Type B pancreatic cell (in vitro differentiated cells): ENCODE results near the gene GRIK1. TPM values are rescaled to one million over a fixed set of nuclear protein-coding genes. Genes with fewer than 3 reads are reported as not detected.

Source experiments
- DNase-seq: peaks from one replicate; pipeline ENCODE4 v3.0.0; 2021; ENCODE audit warnings: mixed read lengths; ENCODE audit not compliant: unreplicated experiment; ENCODE audit errors: extremely low spot score
- H3K27ac Mint-ChIP-seq: 2 replicates; pipeline ENCODE4 v1.8.0; 2021; ENCODE audit warnings: mild to moderate bottlenecking, mixed read lengths
- H3K27me3 Mint-ChIP-seq: 2 replicates; pipeline ENCODE4 v1.8.0; 2021; ENCODE audit warnings: mixed read lengths
- H3K36me3 Mint-ChIP-seq: 2 replicates; pipeline ENCODE4 v1.8.0; 2021; ENCODE audit warnings: mixed read lengths
- H3K4me1 Mint-ChIP-seq: one replicate; pipeline ENCODE4 v1.8.0; 2021; ENCODE audit warnings: mixed read lengths; ENCODE audit not compliant: unreplicated experiment
- H3K4me3 Mint-ChIP-seq: 2 replicates; pipeline ENCODE4 v1.8.0; 2021; ENCODE audit warnings: mild to moderate bottlenecking, mixed read lengths
- H3K9me3 Mint-ChIP-seq: 2 replicates; pipeline ENCODE4 v1.8.0; 2021; ENCODE audit warnings: mixed read lengths
- total RNA-seq: library from RNA; stranded (reverse); gene quantifications from 2 replicates; pipeline ENCODE4 v1.2.1, GENCODE V29; 2021; ENCODE audit warnings: low replicate concordance
- TF ChIP-seq, protein P1 (sequence below): fragments of 200-600 bp; sonication (generic); conservative IDR thresholded peaks from 2 replicates; pipeline ENCODE4 v1.5.0; 2021; ENCODE audit warnings: antibody characterized with exemption, mild to moderate bottlenecking

Gene GRIK1
- total RNA-seq, 1 donor from 2014 or later, result 6.1 TPM

DNA sequence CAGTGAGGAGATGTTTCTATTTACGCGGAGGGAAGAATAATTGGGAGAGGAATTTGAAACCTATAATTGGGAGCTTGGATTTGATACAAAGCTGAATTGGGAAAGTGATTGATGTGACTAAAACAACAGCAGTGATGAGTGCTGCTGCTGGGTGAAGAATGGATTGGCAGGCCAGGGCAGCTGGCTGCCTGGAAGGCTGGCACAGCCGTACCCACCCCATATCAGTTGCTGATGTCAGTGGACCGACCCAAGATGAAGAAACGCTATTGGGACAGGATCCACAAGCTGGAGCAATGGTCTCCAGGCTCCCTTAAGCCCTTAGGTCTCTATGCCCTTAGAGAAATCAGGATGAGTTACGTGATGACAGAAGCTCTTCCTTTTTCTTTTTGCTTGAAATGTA lies 47.4 kb downstream of the GRIK1 start:
- DNase-seq, result no peak
- Mint-ChIP-seq H3K4me3 (no peak overlapping the region), H3K36me3 (peaks cover 3% of the 10 kb centered on the region), H3K27ac (no peak overlapping the region), H3K9me3 (no peaks in the 10 kb centered on the region), H3K4me1 (no peaks in the 10 kb centered on the region), H3K27me3 (no peaks in the 10 kb centered on the region)
- TF ChIP-seq, protein P1, sequence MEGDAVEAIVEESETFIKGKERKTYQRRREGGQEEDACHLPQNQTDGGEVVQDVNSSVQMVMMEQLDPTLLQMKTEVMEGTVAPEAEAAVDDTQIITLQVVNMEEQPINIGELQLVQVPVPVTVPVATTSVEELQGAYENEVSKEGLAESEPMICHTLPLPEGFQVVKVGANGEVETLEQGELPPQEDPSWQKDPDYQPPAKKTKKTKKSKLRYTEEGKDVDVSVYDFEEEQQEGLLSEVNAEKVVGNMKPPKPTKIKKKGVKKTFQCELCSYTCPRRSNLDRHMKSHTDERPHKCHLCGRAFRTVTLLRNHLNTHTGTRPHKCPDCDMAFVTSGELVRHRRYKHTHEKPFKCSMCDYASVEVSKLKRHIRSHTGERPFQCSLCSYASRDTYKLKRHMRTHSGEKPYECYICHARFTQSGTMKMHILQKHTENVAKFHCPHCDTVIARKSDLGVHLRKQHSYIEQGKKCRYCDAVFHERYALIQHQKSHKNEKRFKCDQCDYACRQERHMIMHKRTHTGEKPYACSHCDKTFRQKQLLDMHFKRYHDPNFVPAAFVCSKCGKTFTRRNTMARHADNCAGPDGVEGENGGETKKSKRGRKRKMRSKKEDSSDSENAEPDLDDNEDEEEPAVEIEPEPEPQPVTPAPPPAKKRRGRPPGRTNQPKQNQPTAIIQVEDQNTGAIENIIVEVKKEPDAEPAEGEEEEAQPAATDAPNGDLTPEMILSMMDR, result no peak

DNA sequence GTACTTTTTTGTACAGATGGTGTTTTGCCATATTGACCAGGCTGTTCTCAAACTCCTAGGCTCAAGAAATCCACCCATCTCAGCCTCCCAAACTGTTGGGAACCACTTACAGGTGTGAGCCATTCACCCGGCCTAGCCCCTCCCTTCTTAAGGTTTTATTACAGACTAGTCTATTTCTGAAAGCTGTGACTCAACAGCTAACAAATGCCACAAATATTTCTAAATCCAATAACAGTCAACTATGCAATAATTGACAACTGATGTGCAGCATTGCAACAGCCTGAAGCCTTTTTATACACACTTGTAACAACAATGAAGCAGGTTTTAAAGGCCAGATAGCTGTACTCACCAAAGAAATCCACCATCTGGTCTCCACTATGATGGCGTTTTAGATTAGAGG lies 51.4 kb downstream of the GRIK1 start:
- Mint-ChIP-seq H3K4me3 (no peak overlapping the region), H3K36me3 (no peaks in the 10 kb centered on the region), H3K4me1 (no peaks in the 10 kb centered on the region), H3K27ac (no peak overlapping the region), H3K9me3 (no peaks in the 10 kb centered on the region), H3K27me3 (no peaks in the 10 kb centered on the region)
- TF ChIP-seq, protein P1, result no peak
- no peak for DNase-seq

DNA sequence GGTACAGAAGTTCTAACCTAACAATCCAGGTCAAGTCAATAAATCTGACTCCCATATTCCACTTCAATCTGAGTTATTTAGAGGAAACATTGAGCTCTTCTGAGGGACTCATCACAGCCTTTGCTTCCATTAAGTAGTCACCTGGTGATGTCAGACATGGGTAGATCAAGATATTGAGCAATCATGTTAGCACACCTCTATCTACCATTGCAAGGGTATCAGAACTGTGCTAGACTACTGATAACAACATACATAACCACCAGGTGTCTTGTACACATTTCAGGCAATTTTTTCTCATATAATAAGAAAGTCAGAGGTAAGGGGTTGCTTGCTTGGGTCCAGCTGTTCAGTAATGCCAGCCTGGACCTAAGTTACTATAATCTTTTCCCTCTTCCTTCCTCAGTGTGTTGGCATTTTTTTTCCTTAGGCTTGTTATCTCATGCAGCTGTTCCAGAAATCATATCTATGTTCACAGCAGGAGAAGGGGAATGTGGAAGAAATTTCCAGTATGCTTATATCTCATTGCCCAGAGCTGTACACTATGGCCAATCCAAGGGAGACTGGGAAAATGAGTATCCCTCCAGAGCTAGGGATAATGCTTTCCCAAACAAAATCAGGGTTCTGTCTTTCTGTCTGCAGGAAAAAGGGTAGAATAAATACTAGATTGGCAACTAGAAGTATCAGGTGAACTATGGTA lies 52.3 kb downstream of the GRIK1 start:
- TF ChIP-seq, protein P1, result no peak
- Mint-ChIP-seq H3K27ac (no peak overlapping the region), H3K36me3 (no peaks in the 10 kb centered on the region), H3K27me3 (no peaks in the 10 kb centered on the region), H3K4me3 (no peak overlapping the region), H3K9me3 (no peaks in the 10 kb centered on the region), H3K4me1 (no peaks in the 10 kb centered on the region)
- DNase-seq, result no peak

DNA sequence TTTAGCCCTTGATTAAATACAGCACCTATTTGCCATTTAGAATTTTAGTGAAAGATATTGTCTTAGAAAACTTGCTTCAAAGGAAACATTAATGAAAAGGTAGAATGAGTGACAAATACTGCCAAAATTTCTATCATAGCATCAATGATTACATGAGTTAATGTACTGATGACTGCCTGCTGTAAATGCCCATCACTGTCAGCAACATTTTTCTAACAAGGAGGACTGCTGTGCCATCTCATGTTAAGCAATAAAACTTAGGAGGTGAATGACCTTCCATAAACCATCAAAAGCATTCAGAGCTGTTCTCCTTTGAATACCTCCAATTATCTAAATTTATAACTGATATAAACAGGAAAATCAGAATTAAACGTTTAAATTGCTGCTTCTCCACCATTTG lies 54.3 kb downstream of the GRIK1 start:
- no peak overlapping the region for H3K27ac Mint-ChIP-seq
- H3K4me1 Mint-ChIP-seq, result no peaks in the 10 kb centered on the region
- no peaks in the 10 kb centered on the region for H3K9me3 Mint-ChIP-seq
- H3K27me3 Mint-ChIP-seq, result no peaks in the 10 kb centered on the region
- no peak overlapping the region for H3K4me3 Mint-ChIP-seq
- TF ChIP-seq, protein P1, result no peak
- DNase-seq, result no peak
- H3K36me3 Mint-ChIP-seq, result no peaks in the 10 kb centered on the region

- no peaks in the 10 kb centered on the region for H3K36me3 Mint-ChIP-seq
- no peak overlapping the region for H3K4me3 Mint-ChIP-seq
Measured at GRCh38 chr21:29875873-29876272, 63.9 kb downstream of the GRIK1 start.

More at GRCh38 chr21:29875873-29876272, 63.9 kb downstream of the GRIK1 start:
- TF ChIP-seq, protein P1, result no peak
- Mint-ChIP-seq H3K4me1 (peaks cover 8% of the 10 kb centered on the region), H3K27me3 (no peaks in the 10 kb centered on the region), H3K9me3 (peaks cover 9% of the 10 kb centered on the region), H3K27ac (no peak overlapping the region)
- DNase-seq, result no peak
